WTC11 (cell line): Measurements from ENCODE around the gene PFKFB3. TPM values are rescaled to one million over a fixed set of nuclear protein-coding genes. Genes with fewer than 3 reads are reported as not detected.
"Not testable (repeated sequence)": the region's sequence is repeated elsewhere in the genome, so short reads cannot be mapped to it uniquely, and the experiment has no call there.

Source experiments
- ATAC-seq: fragments of 200-7000 bp; cut with Tn5 transposase; 2 replicates; pipeline ENCODE4 v1.10.0; 2021; ENCODE audit warnings: mild to moderate bottlenecking, moderate library complexity
- CTCF ChIA-PET: fragments of 300-600 bp; sonication (Branson Sonifier 250); formaldehyde crosslinking; loops from one replicate; lab custom pipeline; 2021; ENCODE audit warnings: antibody characterized with exemption; lab: Charles Lee
- POLR2A ChIA-PET: fragments of 350-600 bp; sonication (Branson Sonifier 250); formaldehyde crosslinking; loops from one replicate; lab custom pipeline; 2021; ENCODE audit warnings: antibody characterized with exemption; lab: Charles Lee
- DNase-seq: peaks from one replicate; pipeline ENCODE4 v3.0.0; 2021; ENCODE audit warnings: low spot score
- H3K27ac Mint-ChIP-seq: 2 replicates; pipeline ENCODE4 v1.8.0; 2021; ENCODE audit warnings: mixed read lengths
- H3K27me3 Mint-ChIP-seq: 2 replicates; pipeline ENCODE4 v1.8.0; 2021; ENCODE audit warnings: low read depth, mild to moderate bottlenecking, moderate library complexity, mixed read lengths
- H3K36me3 Mint-ChIP-seq: 2 replicates; pipeline ENCODE4 v1.8.0; 2021; ENCODE audit warnings: mixed read lengths
- H3K4me1 Mint-ChIP-seq: 2 replicates; pipeline ENCODE4 v1.8.0; 2022; ENCODE audit warnings: mixed read lengths
- H3K4me3 Mint-ChIP-seq: 2 replicates; pipeline ENCODE4 v1.8.0; 2021; ENCODE audit warnings: mild to moderate bottlenecking, moderate library complexity, mixed read lengths
- H3K9me3 Mint-ChIP-seq: 2 replicates; pipeline ENCODE4 v1.8.0; 2021; ENCODE audit warnings: mixed read lengths
- ELF4 ChIP-seq: sonication (generic); formaldehyde crosslinking; IDR thresholded peaks from 2 replicates; pipeline ENCODE4 v1.8.1; 2022; ENCODE audit warnings: low read depth, mild to moderate bottlenecking, moderate library complexity, missing genetic modification reagents
- FOXJ3 ChIP-seq: sonication (generic); formaldehyde crosslinking; IDR thresholded peaks from 2 replicates; pipeline ENCODE4 v1.9.0; 2021; ENCODE audit warnings: missing genetic modification reagents, mild to moderate bottlenecking, borderline replicate concordance
- GABPB1 ChIP-seq: sonication (generic); formaldehyde crosslinking; IDR thresholded peaks from 2 replicates; pipeline ENCODE4 v1.8.1; 2023; ENCODE audit warnings: mild to moderate bottlenecking, missing genetic modification reagents
- HMGA2 ChIP-seq: fragments of 250-450 bp; sonication (Bioruptor Pico); IDR thresholded peaks from 2 replicates; pipeline ENCODE4 v1.4.0; 2021; ENCODE audit warnings: mild to moderate bottlenecking, moderate library complexity
- JAZF1 ChIP-seq: fragments of 250-450 bp; sonication (Bioruptor Pico); IDR thresholded peaks from 2 replicates; pipeline ENCODE4 v1.9.0; 2021; ENCODE audit warnings: moderate library complexity, mild to moderate bottlenecking, inconsistent platforms
- NR2C2 ChIP-seq: sonication (generic); formaldehyde crosslinking; IDR thresholded peaks from 2 replicates; pipeline ENCODE4 v1.8.0; 2022; ENCODE audit warnings: mild to moderate bottlenecking, missing genetic modification reagents
- PRRX2 ChIP-seq: fragments of 250-450 bp; sonication (Bioruptor Pico); IDR thresholded peaks from 2 replicates; pipeline ENCODE4 v1.8.0; 2021; ENCODE audit warnings: mild to moderate bottlenecking
- RELA ChIP-seq: sonication (generic); formaldehyde crosslinking; IDR thresholded peaks from 2 replicates; pipeline ENCODE4 v1.8.1; 2022; ENCODE audit warnings: missing genetic modification reagents, mild to moderate bottlenecking, borderline replicate concordance
- SP1 ChIP-seq: sonication (generic); formaldehyde crosslinking; conservative IDR thresholded peaks from 2 replicates; pipeline ENCODE4 v1.8.1; 2022; ENCODE audit warnings: missing genetic modification reagents
- ZNF263 ChIP-seq: sonication (generic); formaldehyde crosslinking; IDR thresholded peaks from 2 replicates; pipeline ENCODE4 v1.8.1; 2022; ENCODE audit warnings: low read depth, mild to moderate bottlenecking, moderate library complexity, missing genetic modification reagents
- total RNA-seq: library from RNA; stranded (reverse); gene quantifications from 3 replicates; pipeline ENCODE4 v1.2.3, GENCODE V29; 2021
- TF ChIP-seq, protein P1 (sequence below): sonication (generic); formaldehyde crosslinking; IDR thresholded peaks from 2 replicates; pipeline ENCODE4 v1.8.1; 2023; ENCODE audit warnings: mild to moderate bottlenecking, missing genetic modification reagents, moderate library complexity
- TF ChIP-seq, protein P2 (sequence below): sonication (generic); formaldehyde crosslinking; IDR thresholded peaks from 2 replicates; pipeline ENCODE4 v1.8.1; 2022; ENCODE audit warnings: low read depth, missing genetic modification reagents, borderline replicate concordance
- TF ChIP-seq, protein P3 (sequence below): sonication (generic); formaldehyde crosslinking; IDR thresholded peaks from 2 replicates; pipeline ENCODE4 v1.8.1; 2022; ENCODE audit warnings: mild to moderate bottlenecking, moderate library complexity, missing genetic modification reagents
- TF ChIP-seq, protein P4 (sequence below): fragments of 200-600 bp; IDR thresholded peaks from 2 replicates; pipeline ENCODE4 v1.8.0; 2022; ENCODE audit warnings: antibody characterized with exemption

Gene PFKFB3
- total RNA-seq, 1 experiment from 2014 or later, result 30.6 TPM

DNA sequence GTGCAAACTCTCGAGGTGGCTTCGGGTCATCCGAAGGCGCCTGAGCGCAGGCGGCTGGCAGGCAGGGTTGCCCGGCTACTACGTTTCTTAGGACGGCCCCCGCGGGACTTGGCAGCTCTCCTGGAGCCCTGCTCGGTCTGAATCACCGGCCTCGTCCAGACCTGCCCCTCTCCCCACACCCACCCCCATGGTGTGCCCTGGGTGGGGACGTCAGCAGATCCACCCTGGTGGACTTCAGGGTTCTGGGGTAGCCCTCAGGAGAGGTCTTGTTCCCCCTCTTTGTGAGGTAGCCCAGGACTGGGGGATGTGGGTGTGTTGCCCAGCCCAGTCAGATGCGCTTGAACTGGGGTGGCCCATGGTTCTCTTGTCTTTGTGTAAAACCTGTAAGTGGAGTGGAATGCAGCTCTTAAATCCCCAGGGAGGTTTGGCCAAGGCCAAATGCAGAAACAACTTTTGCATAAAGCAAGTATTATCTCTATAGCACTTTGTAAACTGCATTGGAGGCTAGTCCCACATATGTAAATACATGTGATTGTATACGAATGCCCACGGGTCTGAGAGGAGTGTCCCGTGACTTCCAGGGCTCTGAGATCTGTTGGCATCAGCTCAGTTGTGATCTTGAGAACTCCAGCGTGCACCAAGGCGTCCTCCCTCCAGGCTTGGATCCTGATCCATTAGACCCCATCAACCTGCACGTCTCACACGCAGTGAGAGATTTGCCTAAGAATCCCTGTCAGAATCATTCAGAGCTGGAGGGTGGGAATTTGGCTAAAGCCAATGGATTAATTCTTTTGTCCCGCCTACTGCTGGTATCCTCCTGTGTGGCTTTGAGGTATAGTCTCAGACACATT, 1.8 kb downstream of the PFKFB3 start:
- ChIA-PET CTCF (interaction anchor here (0.8 to 1.9 kb wide), 5 partner anchors 18 to 228 kb away, joined by 3 to 22 read pairs (median 4); no protein-coding TSS in a partner anchor), POLR2A (no interaction called here)
- Mint-ChIP-seq H3K27me3 (peaks cover 35% of the 10 kb centered on the region), H3K4me3 (peak overlapping the region; percentile 97), H3K27ac (no peak overlapping the region), H3K9me3 (no peaks in the 10 kb centered on the region), H3K36me3 (peaks cover 11% of the 10 kb centered on the region), H3K4me1 (peaks cover 31% of the 10 kb centered on the region)
- no peak; the same call in 1 of the 2 replicates for ATAC-seq
- DNase-seq, result no peak
- TF ChIP-seq HMGA2, result no peak
- TF ChIP-seq, protein P1, sequence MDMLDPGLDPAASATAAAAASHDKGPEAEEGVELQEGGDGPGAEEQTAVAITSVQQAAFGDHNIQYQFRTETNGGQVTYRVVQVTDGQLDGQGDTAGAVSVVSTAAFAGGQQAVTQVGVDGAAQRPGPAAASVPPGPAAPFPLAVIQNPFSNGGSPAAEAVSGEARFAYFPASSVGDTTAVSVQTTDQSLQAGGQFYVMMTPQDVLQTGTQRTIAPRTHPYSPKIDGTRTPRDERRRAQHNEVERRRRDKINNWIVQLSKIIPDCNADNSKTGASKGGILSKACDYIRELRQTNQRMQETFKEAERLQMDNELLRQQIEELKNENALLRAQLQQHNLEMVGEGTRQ, result no peak
- no peak for TF ChIP-seq NR2C2
- TF ChIP-seq, protein P2, sequence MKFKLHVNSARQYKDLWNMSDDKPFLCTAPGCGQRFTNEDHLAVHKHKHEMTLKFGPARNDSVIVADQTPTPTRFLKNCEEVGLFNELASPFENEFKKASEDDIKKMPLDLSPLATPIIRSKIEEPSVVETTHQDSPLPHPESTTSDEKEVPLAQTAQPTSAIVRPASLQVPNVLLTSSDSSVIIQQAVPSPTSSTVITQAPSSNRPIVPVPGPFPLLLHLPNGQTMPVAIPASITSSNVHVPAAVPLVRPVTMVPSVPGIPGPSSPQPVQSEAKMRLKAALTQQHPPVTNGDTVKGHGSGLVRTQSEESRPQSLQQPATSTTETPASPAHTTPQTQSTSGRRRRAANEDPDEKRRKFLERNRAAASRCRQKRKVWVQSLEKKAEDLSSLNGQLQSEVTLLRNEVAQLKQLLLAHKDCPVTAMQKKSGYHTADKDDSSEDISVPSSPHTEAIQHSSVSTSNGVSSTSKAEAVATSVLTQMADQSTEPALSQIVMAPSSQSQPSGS (CRISPR knock-in tag), result no peak
- no peak for TF ChIP-seq ZNF263 (CRISPR knock-in tag)
- TF ChIP-seq, protein P3, sequence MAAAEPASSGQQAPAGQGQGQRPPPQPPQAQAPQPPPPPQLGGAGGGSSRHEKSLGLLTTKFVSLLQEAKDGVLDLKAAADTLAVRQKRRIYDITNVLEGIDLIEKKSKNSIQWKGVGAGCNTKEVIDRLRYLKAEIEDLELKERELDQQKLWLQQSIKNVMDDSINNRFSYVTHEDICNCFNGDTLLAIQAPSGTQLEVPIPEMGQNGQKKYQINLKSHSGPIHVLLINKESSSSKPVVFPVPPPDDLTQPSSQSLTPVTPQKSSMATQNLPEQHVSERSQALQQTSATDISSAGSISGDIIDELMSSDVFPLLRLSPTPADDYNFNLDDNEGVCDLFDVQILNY (CRISPR knock-in tag), result no peak

DNA sequence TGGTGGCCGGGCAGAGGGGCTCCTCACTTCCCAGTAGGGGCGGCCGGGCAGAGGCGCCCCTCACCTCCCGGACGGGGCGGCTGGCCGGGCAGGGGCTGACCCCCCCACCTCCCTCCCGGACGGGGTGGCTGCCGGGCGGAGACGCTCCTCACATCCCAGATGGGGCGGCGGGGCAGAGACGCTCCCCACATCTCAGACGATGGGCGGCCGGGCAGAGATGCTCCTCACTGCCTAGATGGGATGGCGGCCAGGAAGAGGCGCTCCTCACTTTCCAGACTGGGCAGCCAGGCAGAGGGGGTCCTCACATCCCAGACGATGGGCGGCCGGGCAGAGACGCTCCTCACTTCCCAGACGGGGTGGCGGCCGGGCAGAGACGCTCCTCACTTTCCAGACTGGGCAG, 3.8 kb downstream of the PFKFB3 start:
- H3K4me3 Mint-ChIP-seq, H3K27ac Mint-ChIP-seq, DNase-seq, ATAC-seq, POLR2A ChIA-PET, CTCF ChIA-PET, H3K9me3 Mint-ChIP-seq: not testable (repeated sequence)
- H3K27me3 Mint-ChIP-seq, result peaks cover 18% of the 10 kb centered on the region
- H3K4me1 Mint-ChIP-seq, result peaks cover 33% of the 10 kb centered on the region
- H3K36me3 Mint-ChIP-seq, result peaks cover 11% of the 10 kb centered on the region

DNA sequence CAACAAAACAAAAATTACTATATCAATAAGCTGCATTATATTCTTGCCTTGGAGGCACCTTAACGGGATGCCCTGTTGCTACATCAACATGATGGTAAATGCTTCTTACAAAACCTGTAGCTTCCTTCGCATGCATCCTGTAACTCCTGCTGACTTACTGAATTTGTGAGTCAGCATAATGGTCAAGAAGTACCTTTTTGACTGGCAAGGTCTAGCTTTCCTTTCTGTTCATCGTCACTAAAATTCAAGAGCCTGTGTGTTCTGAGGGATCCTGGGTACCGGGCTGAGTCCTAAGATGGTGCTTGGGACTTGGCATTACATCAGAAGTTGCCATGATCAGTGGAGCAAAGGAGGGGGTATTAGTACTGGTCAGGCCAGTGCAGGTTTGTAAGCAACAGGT, 4.9 kb downstream of the PFKFB3 start:
- no peak overlapping the region for H3K4me3 Mint-ChIP-seq
- H3K4me1 Mint-ChIP-seq, result peaks cover 36% of the 10 kb centered on the region
- 0 out of 2 replicates have a peak overlapping the region, but pooled peaks have one; percentile 19 for H3K27ac Mint-ChIP-seq
- ChIA-PET POLR2A (no interaction called here), CTCF (interaction anchor here (0.6 to 2.0 kb wide), 2 partner anchors 8 to 194 kb away, joined by 5 to 13 read pairs; no protein-coding TSS in a partner anchor)
- no peaks in the 10 kb centered on the region for H3K9me3 Mint-ChIP-seq
- H3K27me3 Mint-ChIP-seq, result peaks cover 8% of the 10 kb centered on the region
- ATAC-seq (no peak), DNase-seq (no peak)
- no peak for TF ChIP-seq RELA (CRISPR knock-in tag)
- TF ChIP-seq SP1, result no peak
- no peak for TF ChIP-seq ELF4
- no peak for TF ChIP-seq FOXJ3 (CRISPR knock-in tag)
- TF ChIP-seq, protein P4, sequence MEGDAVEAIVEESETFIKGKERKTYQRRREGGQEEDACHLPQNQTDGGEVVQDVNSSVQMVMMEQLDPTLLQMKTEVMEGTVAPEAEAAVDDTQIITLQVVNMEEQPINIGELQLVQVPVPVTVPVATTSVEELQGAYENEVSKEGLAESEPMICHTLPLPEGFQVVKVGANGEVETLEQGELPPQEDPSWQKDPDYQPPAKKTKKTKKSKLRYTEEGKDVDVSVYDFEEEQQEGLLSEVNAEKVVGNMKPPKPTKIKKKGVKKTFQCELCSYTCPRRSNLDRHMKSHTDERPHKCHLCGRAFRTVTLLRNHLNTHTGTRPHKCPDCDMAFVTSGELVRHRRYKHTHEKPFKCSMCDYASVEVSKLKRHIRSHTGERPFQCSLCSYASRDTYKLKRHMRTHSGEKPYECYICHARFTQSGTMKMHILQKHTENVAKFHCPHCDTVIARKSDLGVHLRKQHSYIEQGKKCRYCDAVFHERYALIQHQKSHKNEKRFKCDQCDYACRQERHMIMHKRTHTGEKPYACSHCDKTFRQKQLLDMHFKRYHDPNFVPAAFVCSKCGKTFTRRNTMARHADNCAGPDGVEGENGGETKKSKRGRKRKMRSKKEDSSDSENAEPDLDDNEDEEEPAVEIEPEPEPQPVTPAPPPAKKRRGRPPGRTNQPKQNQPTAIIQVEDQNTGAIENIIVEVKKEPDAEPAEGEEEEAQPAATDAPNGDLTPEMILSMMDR, result no peak
- no peak for TF ChIP-seq GABPB1 (CRISPR knock-in tag)
- TF ChIP-seq PRRX2 (CRISPR knock-in tag), result no peak
- TF ChIP-seq JAZF1, result no peak
- H3K36me3 Mint-ChIP-seq, result peaks cover 16% of the 10 kb centered on the region
